NCI-H345 treated with DMSO at 0.1 percent for 48 hours (cell line): ENCODE data around the gene PHETA1.
"Not testable (repeated sequence)": the region's sequence is repeated elsewhere in the genome, so short reads cannot be mapped to it uniquely, and the experiment has no call there.

ENCODE experiments used
- DNase-seq: peaks from one replicate; lab custom pipeline; 2025; ENCODE audit not compliant: unreplicated experiment; lab: John Stamatoyannopoulos, UW

The PHETA1 gene

GRCh38 chr12:111373231-111373630, 4.3 kb upstream of the PHETA1 start:
- DNase-seq = not testable (repeated sequence)

- no peak for DNase-seq
These were observed 763 bp upstream of the PHETA1 start for GRCh38 chr12:111369496-111370220.

GRCh38 chr12:111368291-111368787, 556 bp downstream of the PHETA1 start:
- DNase-seq = no peak

- DNase-seq = no peak
These were observed 1.2 kb downstream of the PHETA1 start for GRCh38 chr12:111367661-111368221.

GRCh38 chr12:111366583-111366982, 2.3 kb downstream of the PHETA1 start:
- no peak for DNase-seq

GRCh38 chr12:111366075-111366474, 2.8 kb downstream of the PHETA1 start:
- no peak for DNase-seq

- DNase-seq = no peak
These were observed 5.3 kb downstream of the PHETA1 start for GRCh38 chr12:111363578-111363977.

GRCh38 chr12:111362687-111363475, 6.0 kb downstream of the PHETA1 start:
- no peak for DNase-seq

GRCh38 chr12:111361717-111362576, 6.9 kb downstream of the PHETA1 start:
- no peak for DNase-seq

GRCh38 chr12:111361073-111361716, 7.7 kb downstream of the PHETA1 start:
- DNase-seq = no peak

GRCh38 chr12:111360325-111360930, 8.5 kb downstream of the PHETA1 start:
- no peak for DNase-seq

GRCh38 chr12:111359914-111360276, 9.0 kb downstream of the PHETA1 start:
- DNase-seq = no peak

- DNase-seq = no peak
These were observed 9.5 kb downstream of the PHETA1 start for GRCh38 chr12:111359231-111359913.

GRCh38 chr12:111355201-111355925, 13.5 kb downstream of the PHETA1 start:
- DNase-seq = no peak

- DNase-seq = no peak
These were observed 14.4 kb downstream of the PHETA1 start for GRCh38 chr12:111354511-111354910.

GRCh38 chr12:111353603-111354295, 15.1 kb downstream of the PHETA1 start:
- no peak for DNase-seq

- DNase-seq = no peak
These were observed 15.9 kb downstream of the PHETA1 start for GRCh38 chr12:111353026-111353425.

GRCh38 chr12:111352296-111352993, 16.4 kb downstream of the PHETA1 start:
- DNase-seq = no peak
